H1 (cell line): Measurements from ENCODE around the gene ME1.

Experiments
- CTCF ChIP-seq, 3 experiments: IDR thresholded peaks; 1 replicate in 2 of 3; 2 replicates in 1 of 3; pipeline versions ENCODE4 v1.5.1 to v1.6.1; 2011; ENCODE audit warnings: low read length in 3 of 3, mild to moderate bottlenecking in 3 of 3, inconsistent platforms in 2 of 3, low read depth in 1 of 3, moderate library complexity in 1 of 3; ENCODE audit not compliant: insufficient read depth in 1 of 3; ENCODE audit errors: control extremely low read depth in 1 of 3
- GTF2F1 ChIP-seq: IDR thresholded peaks from 2 replicates; pipeline ENCODE4 v1.6.1; 2012; ENCODE audit warnings: low read depth, low read length, improper control_type of control experiment, borderline replicate concordance
- PHF8 ChIP-seq: fragments of 200-600 bp; sonication (generic); conservative IDR thresholded peaks from 2 replicates; pipeline ENCODE4 v1.7.1; 2012; ENCODE audit warnings: low read depth, mild to moderate bottlenecking, inconsistent platforms, low read length, moderate library complexity
- POLR2A ChIP-seq, 2 experiments: IDR thresholded peaks; 1 replicate in 1 of 2; 2 replicates in 1 of 2; pipeline ENCODE4 v1.6.1; 2011; ENCODE audit warnings: low read depth in 2 of 2, low read length in 2 of 2, mild to moderate bottlenecking in 2 of 2; ENCODE audit errors: control extremely low read depth in 1 of 2
- RNF2 ChIP-seq: fragments of 200-900, 300-1000 bp; sonication (generic); IDR thresholded peaks from 2 replicates; pipeline ENCODE4 v1.7.1; 2016; ENCODE audit warnings: borderline replicate concordance, low read depth, mild to moderate bottlenecking, antibody characterized with exemption, low read length; ENCODE audit not compliant: poor library complexity, severe bottlenecking; ENCODE audit errors: missing control alignments
- SP1 ChIP-seq: IDR thresholded peaks from 2 replicates; pipeline ENCODE4 v1.6.1; 2011; ENCODE audit warnings: low read depth, low read length
- TCF12 ChIP-seq: IDR thresholded peaks from 2 replicates; pipeline ENCODE4 v1.6.1; 2011; ENCODE audit warnings: low read depth, mild to moderate bottlenecking, low read length

- TF ChIP-seq RNF2 (no peak), SP1 (no peak), POLR2A (IDR thresholded peaks at IDR 0.05; ENCODE audit: control extremely low read depth in 1 of 2, low read depth in 2 of 2, low read length in 2 of 2) (no peak), PHF8 (no peak), CTCF (IDR thresholded peaks at IDR 0.05; ENCODE audit: control extremely low read depth in 1 of 3, insufficient read depth in 1 of 3, low read depth in 1 of 3, low read length in 3 of 3) (no peak), GTF2F1 (no peak), TCF12 (no peak)
Measured at GRCh38 chr6:83294676-83295075, 136.2 kb downstream of the ME1 start.
